ENCODE data around the gene STAG1.

GRCh38 chr3:136311968-136312367, 440.2 kb downstream of the STAG1 start:
- no peak for TF ChIP-seq POLR2A (IDR thresholded peaks at IDR 0.05; ENCODE audit: low read length)
- no peak for TF ChIP-seq GATA1 (IDR thresholded peaks at IDR 0.05; ENCODE audit: low read depth, low read length)
